K562 (cell line): Measurements from ENCODE around the gene GIPR. TPM values are rescaled to one million over a fixed set of nuclear protein-coding genes. Genes with fewer than 3 reads are reported as not detected.

Experiments
- BRD9 ChIP-seq: fragments of 450-650 bp; IDR thresholded peaks from 2 replicates; pipeline ENCODE4 v1.6.1; 2018; ENCODE audit warnings: low read depth; ENCODE audit not compliant: partially characterized antibody
- CBFA2T3 ChIP-seq: fragments of 450-650 bp; IDR thresholded peaks from 2 replicates; pipeline ENCODE4 v1.6.1; 2017
- CHCHD3 ChIP-seq: fragments of 250-450 bp; sonication (Bioruptor Pico); IDR thresholded peaks from 2 replicates; pipeline ENCODE4 v2.1.2; 2022; ENCODE audit warnings: mild to moderate bottlenecking
- FIP1L1 ChIP-seq: fragments of 200-400 bp; formaldehyde crosslinking; IDR thresholded peaks from 2 replicates; pipeline ENCODE4 v1.6.1; 2018; ENCODE audit warnings: mild to moderate bottlenecking, low read depth, low read length; ENCODE audit not compliant: poor library complexity, severe bottlenecking
- GABPB2 ChIP-seq: fragments of 250-450 bp; sonication (Bioruptor Pico); conservative IDR thresholded peaks from 2 replicates; pipeline ENCODE4 v1.5.1; 2021; ENCODE audit warnings: mild to moderate bottlenecking
- HDAC6 ChIP-seq: IDR thresholded peaks from 2 replicates; pipeline ENCODE4 v1.6.1; 2012; ENCODE audit warnings: low read depth, mild to moderate bottlenecking, control low read depth, inconsistent platforms, low read length, moderate library complexity
- JUN ChIP-seq, 2 experiments: sonication (generic) in 1 of 2; formaldehyde crosslinking in 1 of 2; IDR thresholded peaks; 2 replicates each; pipeline versions ENCODE4 v1.6.1 to v1.8.0; 2012 to 2022; ENCODE audit warnings: borderline replicate concordance in 2 of 2, mild to moderate bottlenecking in 2 of 2, improper control_type of control experiment in 1 of 2, low read depth in 1 of 2, low read length in 1 of 2, missing genetic modification reagents in 1 of 2
- MAFG ChIP-seq: fragments of 450-650 bp; conservative IDR thresholded peaks from 2 replicates; pipeline ENCODE4 v1.6.1; 2016; ENCODE audit warnings: missing genetic modification characterization, missing compliant biosample characterization
- NCOR1 ChIP-seq: fragments of 450-650 bp; IDR thresholded peaks from 2 replicates; pipeline ENCODE4 v1.6.1; 2016; ENCODE audit warnings: mild to moderate bottlenecking, moderate library complexity
- NFATC3 ChIP-seq: fragments of 450-650 bp; IDR thresholded peaks from 2 replicates; pipeline ENCODE4 v1.6.1; 2017; ENCODE audit warnings: mild to moderate bottlenecking
- NKRF ChIP-seq: fragments of 450-650 bp; IDR thresholded peaks from 2 replicates; pipeline ENCODE4 v1.6.1; 2016; ENCODE audit warnings: borderline replicate concordance
- NR2C1 ChIP-seq, 2 experiments: fragments of 450-650 bp; IDR thresholded peaks; 2 replicates each; pipeline ENCODE4 v1.6.1; 2017; ENCODE audit warnings: mild to moderate bottlenecking in 2 of 2, antibody characterized with exemption in 1 of 2, inconsistent platforms in 1 of 2, missing compliant biosample characterization in 1 of 2, missing genetic modification characterization in 1 of 2
- PCBP1 ChIP-seq: fragments of 200-400 bp; formaldehyde crosslinking; IDR thresholded peaks from 2 replicates; pipeline ENCODE4 v1.6.1; 2018; ENCODE audit warnings: mild to moderate bottlenecking, low read depth, low read length; ENCODE audit not compliant: poor library complexity, severe bottlenecking
- PHF8 ChIP-seq: fragments of 200-600 bp; sonication (generic); IDR thresholded peaks from 2 replicates; pipeline ENCODE4 v1.6.1; 2012; ENCODE audit warnings: mixed run types, mild to moderate bottlenecking, inconsistent platforms, low read length, moderate library complexity, borderline replicate concordance
- RAD21 ChIP-seq, 2 experiments: fragments of 250-450 bp in 1 of 2; fragments of 450-650 bp in 1 of 2; sonication (Bioruptor Pico) in 1 of 2; formaldehyde crosslinking in 1 of 2; IDR thresholded peaks in 1 of 2; conservative IDR thresholded peaks in 1 of 2; 2 replicates each; pipeline versions ENCODE4 v1.4.0 to v1.8.0; 2020 to 2022; ENCODE audit warnings: mild to moderate bottlenecking in 2 of 2, moderate library complexity in 1 of 2
- SMAD1 ChIP-seq: fragments of 150-350 bp; IDR thresholded peaks from 2 replicates; pipeline ENCODE4 v1.6.1; 2014; ENCODE audit warnings: low read length, low read depth; ENCODE audit not compliant: partially characterized antibody
- SMARCE1 ChIP-seq: fragments of 450-650 bp; IDR thresholded peaks from 2 replicates; pipeline ENCODE4 v1.7.1; 2016; ENCODE audit warnings: mild to moderate bottlenecking
- TEAD4 ChIP-seq, 2 experiments: sonication (generic) in 1 of 2; formaldehyde crosslinking in 1 of 2; IDR thresholded peaks; 2 replicates each; pipeline versions ENCODE4 v1.6.1 to v1.8.0; 2012 to 2022; ENCODE audit warnings: borderline replicate concordance in 1 of 2, inconsistent platforms in 1 of 2, low read length in 1 of 2, mild to moderate bottlenecking in 1 of 2, missing genetic modification reagents in 1 of 2
- THRA ChIP-seq: fragments of 450-650 bp; IDR thresholded peaks from 2 replicates; pipeline ENCODE4 v1.6.1; 2017; ENCODE audit warnings: mild to moderate bottlenecking, moderate library complexity
- TRIM24 ChIP-seq, 2 experiments: fragments of 450-650 bp; IDR thresholded peaks; 2 replicates each; pipeline ENCODE4 v1.6.1; 2016
- XRCC5 ChIP-seq: fragments of 200-400 bp; formaldehyde crosslinking; IDR thresholded peaks from 2 replicates; pipeline ENCODE4 v1.6.1; 2017; ENCODE audit warnings: low read depth, mild to moderate bottlenecking, low read length
- ZNF589 ChIP-seq: fragments of 200-800 bp; sonication (Bioruptor generic); IDR thresholded peaks from 2 replicates; pipeline ENCODE4 v1.6.1; 2016; ENCODE audit warnings: low read depth, missing genetic modification characterization, missing compliant biosample characterization
- ZNF644 ChIP-seq: fragments of 200-800 bp; sonication (Bioruptor generic); IDR thresholded peaks from 2 replicates; pipeline ENCODE4 v1.6.1; 2016; ENCODE audit warnings: low read depth, missing genetic modification characterization, missing compliant biosample characterization
- ZNF830 ChIP-seq: fragments of 250-450 bp; sonication (Bioruptor Pico); IDR thresholded peaks from 2 replicates; pipeline ENCODE4 v1.5.0; 2021; ENCODE audit warnings: mild to moderate bottlenecking
- ZZZ3 ChIP-seq: fragments of 450-650 bp; IDR thresholded peaks from 2 replicates; pipeline ENCODE4 v1.6.1; 2016; ENCODE audit warnings: antibody characterized with exemption, mild to moderate bottlenecking, moderate library complexity
- polyA plus RNA-seq, 8 experiments: library from polyadenylated mRNA; depleted of rRNA in 4 of 8; stranded (reverse) in 5 of 8; unstranded in 3 of 8; fragments of >200 nt; fragmentation: Nextera tagmentation in 2 of 8; fragmentation: Illumina TruSeq in 1 of 8; extraction: Ambion mirVana in 2 of 8; extraction: Trizol in 1 of 8; gene quantifications; 2 replicates each; pipeline versions ENCODE4 v1.2.1 to v1.2.3, GENCODE V29; 2011 to 2014; ENCODE audit warnings: inconsistent platforms in 1 of 8, missing spikeins in 1 of 8
- total RNA-seq, 7 experiments: library from RNA; depleted of rRNA in 6 of 7; stranded (reverse); fragments of >200 nt in 6 of 7; fragmentation: Illumina TruSeq in 2 of 7; extraction: Trizol in 2 of 7; gene quantifications; 2 replicates each; pipeline versions ENCODE4 v1.2.1 to v1.2.3, GENCODE V29; 2011 to 2021; ENCODE audit warnings: low replicate concordance in 1 of 7

GIPR gene
- total and polyA plus RNA-seq, 9 of the 15 experiments (the other 6 are each of a cell fraction or from before 2014, with no cell fraction given) = 2.2 to 26.8 (median 12.7) TPM

GRCh38 chr19:45643024-45643926 is 24.7 kb upstream of the GIPR start (continued):
- TF ChIP-seq THRA (no peak), SMAD1 (no peak), CHCHD3 (CRISPR knock-in tag) (no peak), RAD21 (CRISPR knock-in tag; conservative IDR thresholded peaks at IDR 0.05 in 1 of 2, IDR thresholded peaks at IDR 0.05 in 1 of 2) (peak; percentile 95 to 96), NKRF (no peak), TEAD4 (IDR thresholded peaks at IDR 0.05; ENCODE audit: low read length) (peak; percentile 27; the same call in 1 of the 2 replicates), TEAD4 (CRISPR knock-in tag; IDR thresholded peaks at IDR 0.05; ENCODE audit: borderline replicate concordance) (no peak), NR2C1 (IDR thresholded peaks at IDR 0.05) (peak; percentile 22; the same call in 1 of the 2 replicates), NR2C1 (tag; IDR thresholded peaks at IDR 0.05) (peak; percentile 57), BRD9 (no peak), MAFG (tag) (no peak), ZZZ3 (no peak), HDAC6 (no peak), ZNF644 (tag) (no peak), TRIM24 (IDR thresholded peaks at IDR 0.05) (no peak), FIP1L1 (no peak), JUN (IDR thresholded peaks at IDR 0.05; ENCODE audit: borderline replicate concordance, low read depth, low read length) (no peak), JUN (CRISPR knock-in tag; IDR thresholded peaks at IDR 0.05; ENCODE audit: borderline replicate concordance) (no peak), CBFA2T3 (no peak), SMARCE1 (no peak), XRCC5 (peak; percentile 71; the same call in 1 of the 2 replicates), ZNF589 (no peak), GABPB2 (no peak), PHF8 (peak; percentile 25; the same call in 1 of the 2 replicates), NCOR1 (no peak), NFATC3 (no peak), PCBP1 (no peak), ZNF830 (CRISPR knock-in tag) (no peak)
